ENCODE results near the gene TAPBP. TPM values are rescaled to one million over a fixed set of nuclear protein-coding genes. Genes with fewer than 3 reads are reported as not detected.

TAPBP gene
- polyA plus RNA-seq, 2 of the 4 experiments (the other 2 are of a cell fraction): 16.8 to 37.5 TPM

GRCh38 chr6:33278392-33278741, 35.5 kb downstream of the TAPBP start:
- no peak for FAIRE-seq
- 88% methylated on average over 8 of the region's 9 CpGs for WGBS (ENCODE audit: missing lambda C conversion rate)
- TF ChIP-seq RFX5 (IDR thresholded peaks at IDR 0.05): no peak
- CTCF ChIA-PET: interaction anchor here (0.7 to 5.7 kb wide), 7 partner anchors 10 to 129 kb away, joined by 3 to 44 read pairs (median 6); partner anchors contain the start of genes PFDN6, RGL2 and WDR46
- no peaks in the 10 kb centered on the region for H3K9me3 ChIP-seq
- peak; percentile 2 to 11; a peak in 4 of 6 replicates for ATAC-seq
- H3K27ac ChIP-seq: no peak overlapping the region
- POLR2A ChIA-PET: interaction anchor here (0.9 to 1.6 kb wide), 3 partner anchors 21 to 306 kb away, joined by 3 to 6 read pairs (median 4); partner anchors contain the start of gene RGL2
- no peak overlapping the region for H3K4me2 ChIP-seq
- H3K4me3 ChIP-seq: no peak overlapping the region
- DNase-seq (ENCODE audit: low read depth in 1 of 2, low spot score in 1 of 2): no peak
- H3K4me1 ChIP-seq: peaks cover 40% of the 10 kb centered on the region

GRCh38 chr6:33277663-33278391, 36.1 kb downstream of the TAPBP start:
- peaks cover 41% of the 10 kb centered on the region for H3K4me1 ChIP-seq
- ChIA-PET POLR2A (interaction anchor here (0.7 to 2.1 kb wide), 8 partner anchors 11 to 306 kb away, joined by 3 to 10 read pairs (median 4); partner anchors contain the start of genes PFDN6, RGL2, WDR46 and ZBTB22), CTCF (interaction anchor here (0.7 to 5.7 kb wide), 9 partner anchors 10 to 148 kb away, joined by 3 to 44 read pairs (median 6); partner anchors contain the start of genes PFDN6, RGL2 and WDR46)
- H3K9me3 ChIP-seq: no peaks in the 10 kb centered on the region
- FAIRE-seq (no peak), ATAC-seq (peak; percentile 21 to 25; a peak in 4 of 6 replicates), DNase-seq (ENCODE audit: low read depth in 1 of 2, low spot score in 1 of 2) (peak in 1 of 2 experiments; percentile 33)
- peak overlapping the region; percentile 91; the same call in 1 of the 3 replicates for H3K4me2 ChIP-seq
- TF ChIP-seq, protein P1, sequence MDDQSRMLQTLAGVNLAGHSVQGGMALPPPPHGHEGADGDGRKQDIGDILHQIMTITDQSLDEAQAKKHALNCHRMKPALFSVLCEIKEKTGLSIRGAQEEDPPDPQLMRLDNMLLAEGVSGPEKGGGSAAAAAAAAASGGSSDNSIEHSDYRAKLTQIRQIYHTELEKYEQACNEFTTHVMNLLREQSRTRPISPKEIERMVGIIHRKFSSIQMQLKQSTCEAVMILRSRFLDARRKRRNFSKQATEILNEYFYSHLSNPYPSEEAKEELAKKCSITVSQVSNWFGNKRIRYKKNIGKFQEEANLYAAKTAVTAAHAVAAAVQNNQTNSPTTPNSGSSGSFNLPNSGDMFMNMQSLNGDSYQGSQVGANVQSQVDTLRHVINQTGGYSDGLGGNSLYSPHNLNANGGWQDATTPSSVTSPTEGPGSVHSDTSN (IDR thresholded peaks at IDR 0.05): peak; percentile 47; the same call in 1 of the 2 replicates
- no peak for TF ChIP-seq ZC3H11A (IDR thresholded peaks at IDR 0.05)
- no peak for TF ChIP-seq JUN (IDR thresholded peaks at IDR 0.05)
- peak overlapping the region; percentile 68 to 97; a peak in 4 of 6 replicates for H3K27ac ChIP-seq
- H3K4me3 ChIP-seq: no peak overlapping the region
- WGBS (ENCODE audit: missing lambda C conversion rate): 93% methylated on average over 9 of the region's 39 CpGs

DNA sequence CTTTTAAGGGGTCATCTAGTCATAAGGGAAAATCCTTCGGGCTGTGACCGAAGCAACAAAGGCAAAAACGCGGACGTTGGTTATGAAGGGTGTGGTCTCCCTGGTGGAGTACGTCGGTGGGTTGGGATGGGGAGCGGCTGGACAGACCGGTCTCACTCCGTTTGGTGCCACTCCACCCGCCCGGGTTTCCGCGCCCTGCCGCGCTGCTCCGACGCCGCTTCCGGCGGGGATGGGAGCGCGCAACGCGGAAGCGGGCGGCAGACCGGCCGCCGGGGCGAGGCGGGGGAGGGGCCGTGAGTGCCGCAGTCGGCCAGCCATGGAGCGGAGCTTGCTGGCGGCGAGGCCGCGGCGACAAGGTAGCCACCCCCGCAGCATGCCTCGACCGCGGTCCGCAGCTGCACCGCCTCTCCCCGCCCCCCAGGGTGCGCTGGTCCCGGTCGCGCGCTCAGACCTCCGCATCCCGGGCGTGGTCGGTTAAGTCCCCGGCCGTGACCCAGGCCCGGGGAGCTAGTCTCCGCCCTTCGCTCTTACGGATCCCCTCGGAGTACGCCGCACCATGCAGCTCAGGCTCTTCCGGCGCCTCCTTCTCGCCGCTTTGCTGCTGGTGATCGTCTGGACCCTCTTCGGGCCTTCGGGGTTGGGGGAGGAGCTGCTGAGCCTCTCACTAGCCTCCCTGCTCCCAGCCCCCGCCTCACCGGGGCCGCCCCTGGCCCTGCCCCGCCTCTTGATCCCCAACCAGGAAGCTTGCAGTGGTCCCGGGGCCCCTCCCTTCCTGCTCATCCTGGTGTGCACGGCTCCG, 36.8 kb downstream of the TAPBP start, which contains the start of gene B3GALT4:
B3GALT4 (plus strand) TSS at position 260 of the 799 bp plus-strand sequence; CDS start at position 557, 297 bp downstream.
- CTCF ChIA-PET: interaction anchor here (0.7 to 5.7 kb wide), 8 partner anchors 11 to 148 kb away, joined by 3 to 44 read pairs (median 7); partner anchors contain the start of genes PFDN6, RGL2 and WDR46
- 2% methylated on average over 32 of the region's 80 CpGs for WGBS (ENCODE audit: missing lambda C conversion rate)
- TF ChIP-seq EHMT2 (IDR thresholded peaks at IDR 0.05; ENCODE audit: low read depth) (no peak), EHF (CRISPR knock-in tag; IDR thresholded peaks at IDR 0.05) (peak; percentile 60; the same call in 1 of the 2 replicates), HOXB5 (CRISPR knock-in tag; IDR thresholded peaks at IDR 0.05) (peak; percentile 49; the same call in 1 of the 2 replicates), CEBPB (IDR thresholded peaks at IDR 0.05) (no peak), GATA3 (IDR thresholded peaks at IDR 0.05; ENCODE audit: borderline replicate concordance) (no peak; the same call in 1 of the 2 replicates), BCL3 (IDR thresholded peaks at IDR 0.05) (peak; percentile 70; the same call in 1 of the 3 replicates), TFCP2L1 (CRISPR knock-in tag; IDR thresholded peaks at IDR 0.05) (peak; percentile 86), ZNF302 (CRISPR knock-in tag; IDR thresholded peaks at IDR 0.05) (no peak), JUN (IDR thresholded peaks at IDR 0.05) (peak; percentile 23 to 89; a peak in 4 of 5 replicates), KDM1A (IDR thresholded peaks at IDR 0.05; ENCODE audit: low read depth) (no peak), CBX2 (IDR thresholded peaks at IDR 0.05; ENCODE audit: borderline replicate concordance, low read depth) (no peak), RNF2 (IDR thresholded peaks at IDR 0.05; ENCODE audit: borderline replicate concordance, low read depth) (no peak), SMC3 (IDR thresholded peaks at IDR 0.05) (no peak), RARB (CRISPR knock-in tag; IDR thresholded peaks at IDR 0.05) (peak; percentile 28; the same call in 1 of the 2 replicates), CHD4 (IDR thresholded peaks at IDR 0.05; ENCODE audit: borderline replicate concordance) (no peak), NFE2L2 (conservative IDR thresholded peaks at IDR 0.05; ENCODE audit: low read length) (no peak), MAZ (IDR thresholded peaks at IDR 0.05; ENCODE audit: borderline replicate concordance, low read depth, low read length) (no peak), FOSB (CRISPR knock-in tag; IDR thresholded peaks at IDR 0.05) (peak; percentile 76; the same call in 1 of the 2 replicates), HOXB13 (CRISPR knock-in tag; IDR thresholded peaks at IDR 0.05; ENCODE audit: low read depth) (no peak), PHF8 (IDR thresholded peaks at IDR 0.05; ENCODE audit: borderline replicate concordance, low read depth) (no peak)
- TF ChIP-seq, protein P2, sequence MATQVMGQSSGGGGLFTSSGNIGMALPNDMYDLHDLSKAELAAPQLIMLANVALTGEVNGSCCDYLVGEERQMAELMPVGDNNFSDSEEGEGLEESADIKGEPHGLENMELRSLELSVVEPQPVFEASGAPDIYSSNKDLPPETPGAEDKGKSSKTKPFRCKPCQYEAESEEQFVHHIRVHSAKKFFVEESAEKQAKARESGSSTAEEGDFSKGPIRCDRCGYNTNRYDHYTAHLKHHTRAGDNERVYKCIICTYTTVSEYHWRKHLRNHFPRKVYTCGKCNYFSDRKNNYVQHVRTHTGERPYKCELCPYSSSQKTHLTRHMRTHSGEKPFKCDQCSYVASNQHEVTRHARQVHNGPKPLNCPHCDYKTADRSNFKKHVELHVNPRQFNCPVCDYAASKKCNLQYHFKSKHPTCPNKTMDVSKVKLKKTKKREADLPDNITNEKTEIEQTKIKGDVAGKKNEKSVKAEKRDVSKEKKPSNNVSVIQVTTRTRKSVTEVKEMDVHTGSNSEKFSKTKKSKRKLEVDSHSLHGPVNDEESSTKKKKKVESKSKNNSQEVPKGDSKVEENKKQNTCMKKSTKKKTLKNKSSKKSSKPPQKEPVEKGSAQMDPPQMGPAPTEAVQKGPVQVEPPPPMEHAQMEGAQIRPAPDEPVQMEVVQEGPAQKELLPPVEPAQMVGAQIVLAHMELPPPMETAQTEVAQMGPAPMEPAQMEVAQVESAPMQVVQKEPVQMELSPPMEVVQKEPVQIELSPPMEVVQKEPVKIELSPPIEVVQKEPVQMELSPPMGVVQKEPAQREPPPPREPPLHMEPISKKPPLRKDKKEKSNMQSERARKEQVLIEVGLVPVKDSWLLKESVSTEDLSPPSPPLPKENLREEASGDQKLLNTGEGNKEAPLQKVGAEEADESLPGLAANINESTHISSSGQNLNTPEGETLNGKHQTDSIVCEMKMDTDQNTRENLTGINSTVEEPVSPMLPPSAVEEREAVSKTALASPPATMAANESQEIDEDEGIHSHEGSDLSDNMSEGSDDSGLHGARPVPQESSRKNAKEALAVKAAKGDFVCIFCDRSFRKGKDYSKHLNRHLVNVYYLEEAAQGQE (IDR thresholded peaks at IDR 0.05): no peak

More for the DNA sequence above, 36.8 kb downstream of the TAPBP start, which contains the start of gene B3GALT4:
- ATAC-seq: peak; percentile 52 to 65
- FAIRE-seq: no peak
- Histone ChIP-seq H3K4me3 (peak within 1 kb of the TSS; percentile 87), H3K9me3 (no peaks in the 10 kb centered on the region), H3K27ac (peak within 1 kb of the TSS; percentile 68 to 97), H3K4me2 (peak within 1 kb of the TSS; percentile 91), H3K4me1 (peaks cover 41% of the 10 kb centered on the region)
- DNase-seq (ENCODE audit: low read depth in 1 of 2, low spot score in 1 of 2): peak; percentile 46 to 73
- POLR2A ChIA-PET: interaction anchor here (0.7 to 2.1 kb wide), 7 partner anchors 12 to 305 kb away, joined by 3 to 10 read pairs (median 4); partner anchors contain the start of genes PFDN6, WDR46 and ZBTB22
